Endometrial microvascular endothelial cells (primary cell): Measurements from ENCODE around the gene TXNDC16. TPM values are rescaled to one million over a fixed set of nuclear protein-coding genes. Genes with fewer than 3 reads are reported as not detected.
"Not testable (repeated sequence)": the region's sequence is repeated elsewhere in the genome, so short reads cannot be mapped to it uniquely, and the experiment has no call there.

ENCODE experiments used
- in situ Hi-C: cut with HindIII; loops from 2 replicates; pipeline ENCODE4 v1.10.0; 2017; ENCODE audit warnings: low sequenced_read_pairs, low pct_unique_long_range_greater_than_20kb; ENCODE audit errors: inconsistent ontology term
- total RNA-seq: library from RNA; depleted of rRNA; stranded (reverse); fragments of >200 nt; gene quantifications from one replicate; pipeline ENCODE4 v1.2.3, GENCODE V29; 2015; ENCODE audit errors: inconsistent ontology term

The TXNDC16 gene
- 2.5 TPM for total RNA-seq

DNA sequence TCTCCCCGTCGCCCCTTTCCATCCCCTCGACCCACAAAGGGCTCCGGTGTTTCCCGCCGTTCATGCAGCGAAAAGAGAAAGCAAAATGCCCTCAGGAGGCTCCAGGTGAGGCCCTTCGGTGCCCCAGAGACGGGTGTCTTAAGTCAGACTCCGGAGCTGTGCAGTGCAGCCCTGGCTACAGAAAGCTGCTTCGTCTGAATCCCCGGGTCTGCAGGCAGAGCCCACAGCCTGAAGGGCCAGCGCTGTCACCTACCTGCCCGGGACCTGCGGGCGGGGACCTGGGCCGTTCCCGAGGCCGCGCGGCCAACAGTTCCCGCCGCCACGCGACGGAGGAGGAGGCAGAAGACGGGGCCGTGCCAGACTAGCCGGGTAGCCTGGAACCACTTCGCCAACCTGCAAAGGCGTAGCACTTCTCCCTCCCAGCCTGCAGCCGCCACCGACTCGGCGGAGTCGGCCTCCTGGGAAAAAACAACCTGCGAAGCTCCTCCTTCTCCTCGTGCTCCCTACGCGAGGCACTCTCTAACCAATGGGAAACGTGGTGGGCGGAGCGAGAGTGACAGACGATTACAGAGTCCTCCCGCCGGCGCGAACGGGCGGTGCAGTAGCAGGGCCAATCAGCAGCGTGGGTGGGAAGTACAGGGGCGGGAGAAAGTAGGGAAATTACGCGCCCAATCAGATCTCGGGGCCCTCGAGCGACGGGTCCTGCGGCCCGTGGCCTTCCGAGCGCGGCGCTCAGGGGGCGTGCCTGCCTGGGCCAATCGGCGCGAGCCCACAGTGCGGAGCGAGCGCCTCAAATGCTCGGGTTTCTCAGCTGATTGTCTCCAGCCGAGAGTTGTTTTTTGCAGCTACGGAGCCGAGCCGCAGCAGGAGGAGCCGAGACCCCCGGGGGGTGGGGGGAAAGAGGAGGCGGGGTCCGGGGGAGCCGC lies at the start of gene TXNDC16, which contains the start of gene GPR137C:
Gene TXNDC16, minus strand, starts transcription at position 443 of the 926 bp plus-strand sequence. CDS start 8,948 bp downstream, outside the sequence.
Gene GPR137C, plus strand, starts transcription at position 774 of the 926 bp plus-strand sequence. CDS start 312 bp downstream, outside the sequence.
- in situ Hi-C loops = no loop called here

DNA sequence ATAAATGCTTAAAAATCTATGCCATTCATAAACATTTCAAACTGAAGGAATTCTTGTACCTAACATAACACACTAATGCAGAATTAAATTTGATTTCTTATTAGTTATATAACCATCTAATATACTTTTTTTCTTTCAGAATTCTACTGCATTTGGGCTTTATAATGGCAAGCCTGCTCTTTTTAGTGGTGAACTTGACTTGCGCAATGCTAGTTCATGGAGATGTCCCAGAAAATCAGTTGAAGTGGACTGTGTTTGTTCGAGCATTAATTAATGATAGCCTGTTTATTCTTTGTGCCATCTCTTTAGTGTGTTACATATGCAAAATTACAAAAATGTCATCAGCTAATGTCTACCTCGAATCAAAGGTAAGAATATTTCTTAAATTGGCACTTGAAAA lies 47.7 kb upstream of the TXNDC16 start:
- in situ Hi-C loops = no loop called here

DNA sequence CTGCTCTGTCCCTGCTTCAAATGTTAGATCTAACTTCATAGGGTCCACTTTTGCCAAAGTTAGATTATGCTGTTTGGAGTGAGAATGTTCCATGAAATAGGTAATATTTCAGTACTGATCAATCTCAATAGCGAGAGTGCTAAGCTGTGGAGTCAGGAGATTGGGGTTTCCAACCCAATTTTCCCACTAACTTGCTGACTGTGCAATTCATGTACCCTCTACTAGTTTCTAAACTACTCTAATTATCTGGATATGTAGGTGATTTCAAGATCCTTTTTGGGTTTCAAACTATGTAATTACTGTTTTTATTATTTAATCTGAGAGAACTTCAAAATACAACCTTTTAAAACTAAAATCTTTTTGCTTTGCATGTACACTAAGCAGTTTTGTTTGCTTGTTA lies 46.3 kb upstream of the TXNDC16 start:
- in situ Hi-C loops = no loop called here

- in situ Hi-C loops = no loop called here
Measured at GRCh38 chr14:52596861-52597260, 44.6 kb upstream of the TXNDC16 start.

- in situ Hi-C loops = no loop called here
Measured at GRCh38 chr14:52596320-52596719, 44.0 kb upstream of the TXNDC16 start.

DNA sequence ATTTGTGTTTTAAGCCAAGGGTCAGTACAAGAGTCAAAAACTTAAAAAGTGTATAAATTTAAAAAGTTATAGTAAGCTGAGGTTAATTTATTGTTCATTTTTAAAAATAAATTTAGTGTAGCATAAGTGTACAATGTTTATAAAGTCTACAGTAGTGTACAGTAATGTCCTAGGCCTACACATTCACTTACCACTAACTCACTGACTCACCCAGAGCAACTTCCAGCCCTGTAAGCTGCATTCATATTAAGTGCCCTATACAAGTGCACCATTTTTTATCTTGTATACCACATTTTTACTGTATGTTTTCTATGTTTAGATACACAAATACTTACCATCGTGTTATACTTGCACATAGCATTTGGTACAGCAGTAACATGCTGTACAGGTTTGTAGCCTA lies 38.0 kb upstream of the TXNDC16 start:
- in situ Hi-C loops = no loop called here

- in situ Hi-C loops = no loop called here
Measured at GRCh38 chr14:52589646-52590045, 37.3 kb upstream of the TXNDC16 start.

- in situ Hi-C loops = no loop called here
Measured at GRCh38 chr14:52583544-52583943, 31.2 kb upstream of the TXNDC16 start.

- in situ Hi-C loops = no loop called here
Measured at GRCh38 chr14:52575858-52576257, 23.6 kb upstream of the TXNDC16 start.

DNA sequence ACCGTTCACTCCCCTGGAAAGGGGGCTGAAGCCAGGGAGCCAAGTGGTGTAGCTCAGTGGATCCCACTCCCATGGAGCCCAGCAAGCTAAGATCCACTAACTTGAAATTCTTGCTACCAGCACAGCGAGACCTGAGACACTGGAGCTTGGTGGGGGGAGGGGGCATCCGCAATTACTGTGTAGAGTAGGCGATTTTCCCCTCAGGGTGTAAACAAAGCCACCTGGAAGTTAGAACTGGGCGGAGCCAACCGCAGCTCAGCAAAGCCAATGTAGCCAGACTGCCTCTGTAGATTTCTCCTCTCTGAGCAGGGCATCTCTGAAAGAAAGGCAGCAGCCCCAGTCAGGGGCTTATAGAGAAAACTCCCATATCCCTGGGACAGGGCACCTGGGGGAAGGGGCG lies 16.1 kb upstream of the TXNDC16 start:
- in situ Hi-C loops = not testable (repeated sequence)

- in situ Hi-C loops = no loop called here
Measured at GRCh38 chr14:52563120-52563519, 10.8 kb upstream of the TXNDC16 start.

GRCh38 chr14:52558688-52559087 lies 6.4 kb upstream of the TXNDC16 start:
- in situ Hi-C loops = no loop called here

DNA sequence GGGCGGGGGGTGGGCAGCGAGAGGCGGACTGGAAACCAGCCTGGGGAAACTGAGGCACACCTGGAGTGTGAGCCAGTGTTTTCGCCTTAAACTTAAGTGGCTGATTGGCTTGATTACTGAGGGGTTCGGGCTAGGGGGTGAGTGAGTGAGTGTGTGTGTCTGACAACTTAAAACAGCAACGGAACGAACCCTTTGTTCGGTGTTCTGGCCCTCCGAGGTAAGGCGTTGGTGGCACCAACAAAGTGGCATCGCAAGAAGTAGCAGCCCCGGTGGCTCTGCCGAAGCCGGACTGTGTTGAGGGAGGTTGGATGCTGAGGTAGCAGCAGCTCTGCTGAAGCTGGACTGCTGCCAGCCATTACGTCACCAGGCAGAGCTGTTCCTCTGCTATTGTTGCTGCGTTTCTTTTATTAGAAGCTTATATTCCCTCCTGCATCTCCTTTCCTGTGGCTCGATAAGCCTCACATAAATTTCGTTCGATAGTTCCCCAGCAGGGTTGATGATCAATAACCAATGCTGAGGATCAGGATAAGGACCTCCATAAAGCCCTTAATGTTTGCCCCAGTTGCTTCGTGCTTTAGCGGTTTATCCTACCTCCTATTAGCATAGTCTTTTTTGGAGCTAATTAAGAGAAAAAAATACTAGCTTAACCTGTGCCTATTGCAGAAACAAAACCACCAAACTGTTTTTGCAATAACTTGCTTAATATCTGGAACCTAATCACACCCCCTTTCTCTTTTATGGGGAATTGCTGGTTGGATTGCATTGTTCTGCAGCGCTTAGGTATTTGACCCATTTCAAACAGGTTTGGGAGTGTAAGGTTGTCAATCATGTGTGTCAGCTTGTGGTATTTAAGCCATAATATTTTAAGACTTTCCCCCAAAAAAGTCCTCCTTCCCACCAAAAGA lies 1.6 kb upstream of the TXNDC16 start:
- in situ Hi-C loops = no loop called here

GRCh38 chr14:52553002-52553670 lies 831 bp upstream of the TXNDC16 start:
- in situ Hi-C loops = no loop called here

DNA sequence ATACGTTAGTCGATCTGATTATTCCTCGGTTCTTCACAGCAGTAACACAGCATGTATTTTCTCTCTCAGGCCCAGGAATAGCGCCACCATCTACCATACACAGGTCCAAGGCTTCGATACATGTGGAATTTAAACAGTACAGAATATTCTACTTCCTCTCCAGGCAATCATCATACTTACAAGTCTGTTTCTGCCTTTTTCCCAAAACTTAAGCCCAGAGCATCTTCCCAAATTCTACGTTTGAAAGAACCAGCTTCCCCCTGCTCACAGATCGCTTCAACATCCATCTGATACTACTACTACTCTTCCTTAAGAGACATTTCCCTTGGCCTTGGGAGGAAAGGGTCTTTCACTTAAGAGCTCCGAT lies 626 bp downstream of the TXNDC16 start:
- in situ Hi-C loops = no loop called here

DNA sequence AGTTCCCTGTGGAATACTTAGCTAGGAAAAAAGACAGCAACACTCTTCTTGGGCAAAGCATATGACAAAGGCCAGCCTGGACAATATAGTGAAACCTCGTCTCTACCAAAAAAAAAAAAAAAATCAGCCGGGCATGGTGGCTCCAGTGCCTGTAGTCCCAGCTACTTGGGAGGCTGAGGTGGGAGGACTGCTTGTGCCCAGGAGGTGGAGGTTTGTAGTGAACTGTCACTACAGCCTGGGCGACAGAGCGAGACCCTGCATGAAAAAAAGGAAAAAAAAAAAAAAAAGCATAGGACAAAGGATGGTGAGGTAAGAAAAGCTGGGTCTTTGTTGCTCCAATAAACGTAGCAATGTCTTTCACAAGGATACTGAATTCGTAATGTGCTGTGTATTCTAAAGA lies 1.1 kb downstream of the TXNDC16 start:
- in situ Hi-C loops = no loop called here

DNA sequence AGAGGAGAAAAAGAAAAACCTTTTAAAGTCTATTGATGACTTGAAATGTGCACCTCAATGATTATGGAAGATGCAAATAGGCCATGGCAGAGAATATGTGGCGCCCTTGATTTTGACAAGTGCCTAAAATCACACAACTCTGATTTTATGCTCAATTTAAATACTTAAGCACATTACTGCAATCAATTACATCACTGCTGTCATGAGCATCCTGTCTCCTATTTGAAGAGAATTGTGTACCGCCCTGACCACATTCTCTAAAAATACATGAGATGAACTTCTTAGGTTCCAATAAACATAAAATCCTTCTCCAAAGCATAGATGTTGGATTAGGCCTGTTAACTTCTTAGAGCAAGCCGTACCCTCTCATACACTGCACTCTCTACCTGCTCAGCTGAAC lies 1.6 kb downstream of the TXNDC16 start:
- in situ Hi-C loops = no loop called here

GRCh38 chr14:52547526-52547925 lies 4.8 kb downstream of the TXNDC16 start:
- in situ Hi-C loops = no loop called here

DNA sequence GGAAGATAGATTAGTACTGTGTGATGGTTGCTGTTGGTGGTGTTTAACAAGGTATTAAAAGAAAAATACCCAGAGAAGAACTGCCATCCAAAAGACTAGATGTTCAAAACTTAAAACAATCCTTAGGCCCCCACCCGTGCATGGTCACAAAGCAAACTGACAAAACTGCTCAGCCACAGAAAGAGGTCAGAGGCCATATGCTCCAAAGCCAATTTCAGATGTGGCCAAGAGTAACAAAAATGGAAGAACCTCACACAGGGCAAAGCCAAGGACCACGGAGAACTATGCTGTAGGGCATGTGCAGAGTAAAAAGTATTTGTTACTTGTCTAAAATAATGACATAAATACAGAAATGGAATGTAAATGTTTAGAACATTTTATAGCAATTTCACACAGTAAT lies 5.3 kb downstream of the TXNDC16 start:
- in situ Hi-C loops = no loop called here
